HL-60 (cell line): ENCODE measurements around the gene BTG3.

ENCODE experiments used
- DNase-seq, 2 experiments: peaks; one replicate each; pipeline ENCODE4 v3.0.0-alpha.2; 2010 to 2020; ENCODE audit warnings: low read depth in 1 of 2, low spot score in 1 of 2
- H3K27ac ChIP-seq: fragments of 250-450 bp; sonication (Bioruptor Pico); replicated peaks from 2 replicates; pipeline ENCODE4 v1.5.1; 2020; ENCODE audit warnings: mild to moderate bottlenecking, moderate library complexity
- H3K27me3 ChIP-seq: fragments of 250-450 bp; sonication (Bioruptor Pico); 2 replicates; pipeline ENCODE4 v1.5.1; 2021; ENCODE audit warnings: mild to moderate bottlenecking, moderate library complexity; ENCODE audit not compliant: insufficient read depth, poor library complexity, severe bottlenecking
- H3K4me3 ChIP-seq: replicated peaks from 2 replicates; pipeline ENCODE4 v1.5.1; 2011; ENCODE audit warnings: mild to moderate bottlenecking, control low read depth, low read length; ENCODE audit not compliant: insufficient read depth
- GABPA ChIP-seq: IDR thresholded peaks from 2 replicates; pipeline ENCODE4 v1.6.1; 2012; ENCODE audit warnings: low read depth
- POLR2AphosphoS5 ChIP-seq: IDR thresholded peaks from 2 replicates; pipeline ENCODE4 v1.6.1; 2012; ENCODE audit warnings: low read depth
- SPI1 ChIP-seq: IDR thresholded peaks from 2 replicates; pipeline ENCODE4 v1.6.1; 2012; ENCODE audit warnings: low read depth, mild to moderate bottlenecking, borderline replicate concordance
- TF ChIP-seq, protein P1 (sequence below): IDR thresholded peaks from one replicate; pipeline ENCODE4 v1.5.1; 2011; ENCODE audit warnings: low read length, control low read depth, inconsistent platforms; ENCODE audit not compliant: insufficient read depth
- TF ChIP-seq, protein P2 (sequence below): IDR thresholded peaks from 2 replicates; pipeline ENCODE4 v1.6.1; 2012; ENCODE audit warnings: low read depth; ENCODE audit not compliant: insufficient replicate concordance

Gene BTG3

DNA sequence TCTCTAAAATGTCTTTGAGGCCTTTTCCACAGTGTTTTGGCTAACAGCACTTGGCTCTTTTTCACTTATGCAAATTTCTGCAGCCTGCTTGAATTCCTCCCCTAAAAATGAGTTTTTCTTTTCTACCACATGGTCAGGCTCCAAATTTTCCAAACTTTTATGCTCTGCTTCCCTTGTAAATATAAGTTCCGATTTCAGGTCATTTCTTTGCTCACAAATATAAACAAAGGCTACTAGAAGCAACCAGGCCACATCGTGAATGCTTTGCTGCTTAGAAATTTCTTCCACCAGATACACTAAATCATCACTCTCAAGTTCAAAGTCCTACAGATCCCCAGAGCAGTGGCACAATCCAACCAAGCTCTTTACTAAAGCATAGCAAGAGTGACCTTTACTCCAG is 28.1 kb upstream of the BTG3 start:
- Histone ChIP-seq H3K27ac (no peak overlapping the region), H3K4me3 (no peak overlapping the region), H3K27me3 (no peaks in the 10 kb centered on the region)
- no peak for DNase-seq
- TF ChIP-seq, protein P1, sequence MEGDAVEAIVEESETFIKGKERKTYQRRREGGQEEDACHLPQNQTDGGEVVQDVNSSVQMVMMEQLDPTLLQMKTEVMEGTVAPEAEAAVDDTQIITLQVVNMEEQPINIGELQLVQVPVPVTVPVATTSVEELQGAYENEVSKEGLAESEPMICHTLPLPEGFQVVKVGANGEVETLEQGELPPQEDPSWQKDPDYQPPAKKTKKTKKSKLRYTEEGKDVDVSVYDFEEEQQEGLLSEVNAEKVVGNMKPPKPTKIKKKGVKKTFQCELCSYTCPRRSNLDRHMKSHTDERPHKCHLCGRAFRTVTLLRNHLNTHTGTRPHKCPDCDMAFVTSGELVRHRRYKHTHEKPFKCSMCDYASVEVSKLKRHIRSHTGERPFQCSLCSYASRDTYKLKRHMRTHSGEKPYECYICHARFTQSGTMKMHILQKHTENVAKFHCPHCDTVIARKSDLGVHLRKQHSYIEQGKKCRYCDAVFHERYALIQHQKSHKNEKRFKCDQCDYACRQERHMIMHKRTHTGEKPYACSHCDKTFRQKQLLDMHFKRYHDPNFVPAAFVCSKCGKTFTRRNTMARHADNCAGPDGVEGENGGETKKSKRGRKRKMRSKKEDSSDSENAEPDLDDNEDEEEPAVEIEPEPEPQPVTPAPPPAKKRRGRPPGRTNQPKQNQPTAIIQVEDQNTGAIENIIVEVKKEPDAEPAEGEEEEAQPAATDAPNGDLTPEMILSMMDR = no peak
- TF ChIP-seq GABPA = no peak
- TF ChIP-seq, protein P2, sequence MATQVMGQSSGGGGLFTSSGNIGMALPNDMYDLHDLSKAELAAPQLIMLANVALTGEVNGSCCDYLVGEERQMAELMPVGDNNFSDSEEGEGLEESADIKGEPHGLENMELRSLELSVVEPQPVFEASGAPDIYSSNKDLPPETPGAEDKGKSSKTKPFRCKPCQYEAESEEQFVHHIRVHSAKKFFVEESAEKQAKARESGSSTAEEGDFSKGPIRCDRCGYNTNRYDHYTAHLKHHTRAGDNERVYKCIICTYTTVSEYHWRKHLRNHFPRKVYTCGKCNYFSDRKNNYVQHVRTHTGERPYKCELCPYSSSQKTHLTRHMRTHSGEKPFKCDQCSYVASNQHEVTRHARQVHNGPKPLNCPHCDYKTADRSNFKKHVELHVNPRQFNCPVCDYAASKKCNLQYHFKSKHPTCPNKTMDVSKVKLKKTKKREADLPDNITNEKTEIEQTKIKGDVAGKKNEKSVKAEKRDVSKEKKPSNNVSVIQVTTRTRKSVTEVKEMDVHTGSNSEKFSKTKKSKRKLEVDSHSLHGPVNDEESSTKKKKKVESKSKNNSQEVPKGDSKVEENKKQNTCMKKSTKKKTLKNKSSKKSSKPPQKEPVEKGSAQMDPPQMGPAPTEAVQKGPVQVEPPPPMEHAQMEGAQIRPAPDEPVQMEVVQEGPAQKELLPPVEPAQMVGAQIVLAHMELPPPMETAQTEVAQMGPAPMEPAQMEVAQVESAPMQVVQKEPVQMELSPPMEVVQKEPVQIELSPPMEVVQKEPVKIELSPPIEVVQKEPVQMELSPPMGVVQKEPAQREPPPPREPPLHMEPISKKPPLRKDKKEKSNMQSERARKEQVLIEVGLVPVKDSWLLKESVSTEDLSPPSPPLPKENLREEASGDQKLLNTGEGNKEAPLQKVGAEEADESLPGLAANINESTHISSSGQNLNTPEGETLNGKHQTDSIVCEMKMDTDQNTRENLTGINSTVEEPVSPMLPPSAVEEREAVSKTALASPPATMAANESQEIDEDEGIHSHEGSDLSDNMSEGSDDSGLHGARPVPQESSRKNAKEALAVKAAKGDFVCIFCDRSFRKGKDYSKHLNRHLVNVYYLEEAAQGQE = no peak

DNA sequence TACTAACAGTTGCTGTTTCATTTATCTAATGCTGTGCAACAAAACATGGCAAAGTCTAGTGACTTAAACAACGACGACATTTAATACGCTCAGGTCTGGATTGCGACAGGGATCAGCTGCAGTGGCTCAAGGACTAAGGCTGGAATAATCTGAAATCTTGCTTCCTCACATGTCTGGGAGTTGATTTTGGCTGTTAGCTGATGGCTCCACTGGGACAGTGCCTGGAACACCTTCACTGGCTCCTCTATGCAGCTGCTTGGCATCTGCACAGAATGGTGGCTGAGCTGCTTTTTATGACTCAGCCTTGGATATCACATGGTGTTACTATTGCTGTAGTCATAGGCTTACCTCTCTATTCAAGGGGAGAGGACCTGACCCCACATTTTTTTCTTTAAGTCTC is 24.0 kb upstream of the BTG3 start:
- no peak overlapping the region for H3K4me3 ChIP-seq
- DNase-seq = no peak
- H3K27me3 ChIP-seq = no peaks in the 10 kb centered on the region
- TF ChIP-seq, protein P1 = no peak
- TF ChIP-seq SPI1 (no peak), GABPA (no peak), POLR2AphosphoS5 (no peak)
- TF ChIP-seq, protein P2 = no peak
- H3K27ac ChIP-seq = no peak overlapping the region

DNA sequence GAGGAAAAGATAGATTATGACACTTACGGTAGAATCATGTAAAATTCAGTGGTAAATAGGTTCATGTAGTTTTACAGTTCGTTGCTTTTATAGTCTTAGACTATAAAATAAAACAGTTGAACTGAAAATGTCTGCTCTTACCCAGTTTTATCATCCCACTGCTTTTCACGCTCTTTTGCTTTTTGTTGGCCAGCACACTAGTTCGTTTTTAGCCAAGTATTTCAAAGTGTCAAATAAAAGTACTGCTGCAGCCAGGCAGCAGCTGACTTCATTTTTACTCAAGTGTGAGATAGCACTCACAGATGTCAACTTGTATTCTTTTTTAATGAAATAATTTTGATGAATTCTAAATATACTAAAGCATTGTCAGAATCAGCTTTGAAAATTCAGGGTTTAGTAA is 18.5 kb upstream of the BTG3 start:
- TF ChIP-seq, protein P2 = no peak
- TF ChIP-seq GABPA (no peak), POLR2AphosphoS5 (no peak), SPI1 (no peak)
- TF ChIP-seq, protein P1 = no peak
- no peak overlapping the region for H3K27ac ChIP-seq
- no peak overlapping the region for H3K4me3 ChIP-seq
- H3K27me3 ChIP-seq = no peaks in the 10 kb centered on the region
- no peak for DNase-seq
